Nephron (organoid): Measurements from ENCODE around the gene DEF6.

Experiments
- H3K27ac Mint-ChIP-seq, 3 experiments: 2 replicates each; pipeline ENCODE4 v1.8.0; 2020; ENCODE audit warnings: mixed read lengths in 3 of 3, mild to moderate bottlenecking in 2 of 3, moderate library complexity in 1 of 3
- H3K27me3 Mint-ChIP-seq: 2 replicates; pipeline ENCODE4 v1.8.0; 2021; ENCODE audit warnings: low read depth, mild to moderate bottlenecking, moderate library complexity, mixed read lengths
- H3K36me3 Mint-ChIP-seq: 2 replicates; pipeline ENCODE4 v1.8.0; 2020; ENCODE audit warnings: low read depth, mixed read lengths
- H3K4me1 Mint-ChIP-seq: 2 replicates; pipeline ENCODE4 v1.8.0; 2020; ENCODE audit warnings: mixed read lengths
- H3K4me3 Mint-ChIP-seq, 3 experiments: 2 replicates each; pipeline ENCODE4 v1.8.0; 2020; ENCODE audit warnings: mild to moderate bottlenecking in 3 of 3, mixed read lengths in 3 of 3, moderate library complexity in 2 of 3
- H3K9me3 Mint-ChIP-seq: 2 replicates; pipeline ENCODE4 v1.8.0; 2020; ENCODE audit warnings: mixed read lengths
- TF ChIP-seq, protein P1 (sequence below), 3 experiments: fragments of 200-600 bp; sonication (generic); IDR thresholded peaks; one replicate each; pipeline ENCODE4 v1.5.0; 2021; ENCODE audit warnings: antibody characterized with exemption in 3 of 3; ENCODE audit not compliant: unreplicated experiment in 3 of 3

The DEF6 gene

GRCh38 chr6:35273822-35274559 is 23.6 kb upstream of the DEF6 start:
- H3K27ac Mint-ChIP-seq: no peak overlapping the region
- no peak overlapping the region for H3K4me3 Mint-ChIP-seq
- no peaks in the 10 kb centered on the region for H3K9me3 Mint-ChIP-seq
- H3K36me3 Mint-ChIP-seq: no peaks in the 10 kb centered on the region
- peaks cover 13% of the 10 kb centered on the region for H3K4me1 Mint-ChIP-seq
- no peaks in the 10 kb centered on the region for H3K27me3 Mint-ChIP-seq
- TF ChIP-seq, protein P1, sequence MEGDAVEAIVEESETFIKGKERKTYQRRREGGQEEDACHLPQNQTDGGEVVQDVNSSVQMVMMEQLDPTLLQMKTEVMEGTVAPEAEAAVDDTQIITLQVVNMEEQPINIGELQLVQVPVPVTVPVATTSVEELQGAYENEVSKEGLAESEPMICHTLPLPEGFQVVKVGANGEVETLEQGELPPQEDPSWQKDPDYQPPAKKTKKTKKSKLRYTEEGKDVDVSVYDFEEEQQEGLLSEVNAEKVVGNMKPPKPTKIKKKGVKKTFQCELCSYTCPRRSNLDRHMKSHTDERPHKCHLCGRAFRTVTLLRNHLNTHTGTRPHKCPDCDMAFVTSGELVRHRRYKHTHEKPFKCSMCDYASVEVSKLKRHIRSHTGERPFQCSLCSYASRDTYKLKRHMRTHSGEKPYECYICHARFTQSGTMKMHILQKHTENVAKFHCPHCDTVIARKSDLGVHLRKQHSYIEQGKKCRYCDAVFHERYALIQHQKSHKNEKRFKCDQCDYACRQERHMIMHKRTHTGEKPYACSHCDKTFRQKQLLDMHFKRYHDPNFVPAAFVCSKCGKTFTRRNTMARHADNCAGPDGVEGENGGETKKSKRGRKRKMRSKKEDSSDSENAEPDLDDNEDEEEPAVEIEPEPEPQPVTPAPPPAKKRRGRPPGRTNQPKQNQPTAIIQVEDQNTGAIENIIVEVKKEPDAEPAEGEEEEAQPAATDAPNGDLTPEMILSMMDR (IDR thresholded peaks at IDR 0.05; ENCODE audit: unreplicated experiment in 3 of 3): no peak

DNA sequence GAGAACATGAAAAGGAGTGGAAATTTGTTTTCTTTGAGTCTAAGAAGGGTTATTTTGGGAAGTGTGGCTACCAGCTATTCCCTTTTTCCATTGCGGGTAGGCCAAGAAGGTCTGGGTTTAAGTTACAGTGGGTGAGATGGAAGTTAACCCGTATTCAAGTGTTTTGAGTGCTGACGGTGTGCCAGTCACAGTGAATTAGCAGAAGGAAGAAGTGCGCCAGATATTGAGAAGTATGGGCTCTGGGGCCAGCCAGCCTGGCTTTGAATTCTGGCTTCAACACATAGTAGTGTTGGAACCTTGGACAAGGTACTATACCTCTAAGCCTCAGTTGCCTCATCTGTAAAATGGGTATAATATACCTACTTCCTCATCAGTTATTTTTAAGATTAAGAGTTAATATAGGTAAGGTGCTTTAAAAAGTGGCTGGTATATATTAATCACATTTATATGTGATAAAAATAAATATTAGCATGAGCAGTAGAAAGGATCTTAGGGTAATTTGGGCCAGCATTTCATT is 21.8 kb upstream of the DEF6 start:
- Mint-ChIP-seq H3K9me3 (no peaks in the 10 kb centered on the region), H3K4me1 (peaks cover 22% of the 10 kb centered on the region), H3K27me3 (no peaks in the 10 kb centered on the region), H3K27ac (no peak overlapping the region), H3K36me3 (no peaks in the 10 kb centered on the region), H3K4me3 (no peak overlapping the region)
- TF ChIP-seq, protein P1 (IDR thresholded peaks at IDR 0.05; ENCODE audit: unreplicated experiment in 3 of 3): no peak

GRCh38 chr6:35278708-35279107 is 18.9 kb upstream of the DEF6 start:
- no peaks in the 10 kb centered on the region for H3K27me3 Mint-ChIP-seq
- TF ChIP-seq, protein P1 (IDR thresholded peaks at IDR 0.05; ENCODE audit: unreplicated experiment in 3 of 3): no peak

GRCh38 chr6:35280903-35281302 is 16.7 kb upstream of the DEF6 start:
- H3K36me3 Mint-ChIP-seq: peaks cover 33% of the 10 kb centered on the region
- peaks cover 28% of the 10 kb centered on the region for H3K4me1 Mint-ChIP-seq
- no peaks in the 10 kb centered on the region for H3K9me3 Mint-ChIP-seq
- H3K27ac Mint-ChIP-seq: no peak overlapping the region
- no peak overlapping the region for H3K4me3 Mint-ChIP-seq
- TF ChIP-seq, protein P1 (IDR thresholded peaks at IDR 0.05; ENCODE audit: unreplicated experiment in 3 of 3): no peak
- no peaks in the 10 kb centered on the region for H3K27me3 Mint-ChIP-seq

More at GRCh38 chr6:35278708-35279107, 18.9 kb upstream of the DEF6 start:
- H3K9me3 Mint-ChIP-seq: no peaks in the 10 kb centered on the region
- no peak overlapping the region for H3K4me3 Mint-ChIP-seq
- no peak overlapping the region for H3K27ac Mint-ChIP-seq
- H3K36me3 Mint-ChIP-seq: peaks cover 19% of the 10 kb centered on the region
- peaks cover 36% of the 10 kb centered on the region for H3K4me1 Mint-ChIP-seq

- no peak overlapping the region for H3K27ac Mint-ChIP-seq
- no peaks in the 10 kb centered on the region for H3K27me3 Mint-ChIP-seq
- H3K36me3 Mint-ChIP-seq: peaks cover 47% of the 10 kb centered on the region
- H3K9me3 Mint-ChIP-seq: no peaks in the 10 kb centered on the region
- H3K4me1 Mint-ChIP-seq: peaks cover 34% of the 10 kb centered on the region
- no peak overlapping the region for H3K4me3 Mint-ChIP-seq
- TF ChIP-seq, protein P1 (IDR thresholded peaks at IDR 0.05; ENCODE audit: unreplicated experiment in 3 of 3): no peak
Observed at GRCh38 chr6:35282472-35282871, 15.1 kb upstream of the DEF6 start.

GRCh38 chr6:35283361-35283760 is 14.3 kb upstream of the DEF6 start:
- peaks cover 52% of the 10 kb centered on the region for H3K36me3 Mint-ChIP-seq
- TF ChIP-seq, protein P1 (IDR thresholded peaks at IDR 0.05; ENCODE audit: unreplicated experiment in 3 of 3): no peak
- H3K4me1 Mint-ChIP-seq: peaks cover 37% of the 10 kb centered on the region
- no peaks in the 10 kb centered on the region for H3K27me3 Mint-ChIP-seq
- no peak overlapping the region for H3K4me3 Mint-ChIP-seq
- H3K27ac Mint-ChIP-seq: peak overlapping the region in 2 of 3 experiments; percentile 5 to 22
- no peaks in the 10 kb centered on the region for H3K9me3 Mint-ChIP-seq
